UCSD-AML1 (cell line): ENCODE measurements around the gene MYO15B.
"Not testable (repeated sequence)": the region's sequence is repeated elsewhere in the genome, so short reads cannot be mapped to it uniquely, and the experiment has no call there.

Source experiments
- DNase-seq: peaks from one replicate; lab custom pipeline; 2025; ENCODE audit not compliant: unreplicated experiment; lab: John Stamatoyannopoulos, UW

Gene MYO15B

DNA sequence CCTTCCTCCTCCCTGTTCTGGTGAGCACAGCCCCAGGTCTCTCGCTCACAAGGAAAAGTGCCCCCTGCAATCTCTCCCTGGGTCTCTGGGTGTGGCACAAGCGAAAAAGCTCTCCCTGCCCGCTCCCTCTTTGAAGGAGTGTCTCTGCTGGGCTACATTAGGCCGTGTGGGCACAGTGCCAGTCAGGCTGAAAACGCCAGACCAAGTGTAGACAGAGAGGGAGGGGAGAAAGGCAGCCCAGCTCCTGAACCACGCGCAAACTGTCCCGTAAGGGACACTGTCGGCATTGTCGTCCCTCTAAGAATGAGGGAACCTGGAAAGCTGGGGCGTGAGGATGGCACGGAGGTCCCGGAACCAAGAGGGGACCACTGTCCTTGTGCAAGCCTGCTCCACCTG, 49.5 kb downstream of the MYO15B start:
- DNase-seq: no peak

DNA sequence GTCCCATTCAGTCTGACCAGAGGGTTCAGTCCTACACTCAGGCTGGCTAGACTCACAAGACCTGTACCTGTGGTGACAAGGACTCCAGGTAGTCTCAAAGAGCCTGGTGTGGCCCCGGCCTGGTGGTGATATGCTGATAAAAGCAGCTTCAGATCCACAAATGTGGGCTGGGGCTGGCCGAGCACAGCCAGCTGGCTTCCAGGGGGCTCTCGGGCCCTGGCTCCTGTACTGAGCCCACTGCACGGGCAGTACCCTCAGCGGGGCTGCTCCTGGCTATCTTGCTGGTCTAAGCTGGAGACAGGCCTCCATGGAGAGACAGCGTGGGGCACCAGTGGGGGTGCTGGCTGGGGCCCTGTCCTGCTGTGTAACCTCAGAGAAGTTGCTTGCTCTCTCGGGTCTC, 50.0 kb downstream of the MYO15B start:
- DNase-seq: no peak

- not testable (repeated sequence) for DNase-seq
Observed at GRCh38 chr17:75638039-75638438, 50.4 kb downstream of the MYO15B start.

GRCh38 chr17:75638893-75639292, 51.3 kb downstream of the MYO15B start:
- DNase-seq: no peak

GRCh38 chr17:75639327-75639726, 51.7 kb downstream of the MYO15B start:
- no peak for DNase-seq

- DNase-seq: no peak
Observed at GRCh38 chr17:75639771-75640555, 52.4 kb downstream of the MYO15B start.

GRCh38 chr17:75640556-75641119, 53.0 kb downstream of the MYO15B start:
- DNase-seq: no peak

- no peak for DNase-seq
Observed at GRCh38 chr17:75641343-75641742, 53.7 kb downstream of the MYO15B start.

GRCh38 chr17:75642182-75642783, 54.7 kb downstream of the MYO15B start:
- DNase-seq: no peak

DNA sequence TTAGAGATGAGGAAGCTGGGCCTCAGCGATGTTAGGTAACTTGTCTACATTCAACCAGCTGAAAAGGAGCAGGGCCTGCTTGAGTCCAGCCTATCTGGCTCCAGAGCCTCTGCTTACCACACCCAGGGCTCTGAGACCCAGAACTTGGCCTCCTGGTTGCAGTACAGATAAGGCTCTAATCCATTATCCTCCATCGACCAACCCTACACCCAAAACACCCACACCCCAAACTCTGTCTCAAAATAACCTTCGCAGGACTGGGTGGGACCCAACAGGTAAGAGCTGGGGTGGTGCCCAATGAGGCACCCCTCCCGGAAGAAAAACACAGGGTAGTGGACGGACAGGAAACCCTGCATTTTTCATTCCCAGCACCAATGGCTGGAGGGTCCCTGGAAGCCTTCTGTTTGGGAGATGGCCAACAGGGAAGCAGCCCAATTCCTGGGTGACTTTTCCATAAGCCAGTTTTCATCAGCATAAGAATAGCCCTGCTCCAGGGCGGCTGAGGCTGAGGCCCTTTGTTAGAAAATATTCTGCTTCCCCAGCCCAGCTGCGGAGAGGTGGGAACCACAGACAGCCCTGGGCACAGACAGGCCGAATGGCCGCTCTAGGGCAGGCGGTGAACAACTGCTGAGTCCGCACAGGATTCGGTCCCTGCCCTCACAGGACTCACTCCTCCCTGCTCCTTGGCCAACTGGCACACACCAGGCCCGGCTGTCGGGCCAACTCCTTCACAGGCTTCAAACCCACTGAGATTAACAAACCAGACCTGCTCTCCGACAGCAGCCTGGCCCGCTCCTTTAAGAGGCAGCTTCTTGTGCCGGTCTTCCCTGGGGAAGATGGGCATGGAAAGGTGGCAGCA, 55.4 kb downstream of the MYO15B start:
- no peak for DNase-seq

GRCh38 chr17:75643643-75644017, 56.0 kb downstream of the MYO15B start:
- no peak for DNase-seq

GRCh38 chr17:75645501-75645888, 57.9 kb downstream of the MYO15B start:
- DNase-seq: no peak

- peak; percentile 81 for DNase-seq
Observed at GRCh38 chr17:75645889-75646637, 58.5 kb downstream of the MYO15B start.

- DNase-seq: no peak
Observed at GRCh38 chr17:75646638-75646992, 59.0 kb downstream of the MYO15B start.

GRCh38 chr17:75647061-75647460, 59.5 kb downstream of the MYO15B start:
- DNase-seq: no peak

GRCh38 chr17:75647921-75648320, 60.3 kb downstream of the MYO15B start:
- no peak for DNase-seq

DNA sequence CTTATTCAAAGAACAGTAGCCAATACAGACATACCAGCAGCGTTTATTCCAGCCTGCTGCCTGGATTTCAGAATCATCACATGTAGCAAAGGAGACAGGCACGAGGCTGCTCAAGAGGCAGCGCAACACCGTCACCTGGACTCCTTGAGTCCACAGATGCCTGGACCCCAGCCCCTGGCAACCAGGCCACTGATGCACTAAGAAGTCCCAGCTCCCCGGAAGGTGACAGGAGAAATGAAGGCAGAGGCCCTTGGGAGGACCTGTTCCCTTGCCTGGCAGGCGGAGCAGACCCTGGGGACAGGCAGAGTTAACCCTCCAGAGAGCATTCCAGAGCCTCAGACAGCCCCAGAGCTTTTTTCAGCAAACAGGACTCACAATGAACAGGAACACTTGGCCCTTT, 62.1 kb downstream of the MYO15B start:
- no peak for DNase-seq

DNA sequence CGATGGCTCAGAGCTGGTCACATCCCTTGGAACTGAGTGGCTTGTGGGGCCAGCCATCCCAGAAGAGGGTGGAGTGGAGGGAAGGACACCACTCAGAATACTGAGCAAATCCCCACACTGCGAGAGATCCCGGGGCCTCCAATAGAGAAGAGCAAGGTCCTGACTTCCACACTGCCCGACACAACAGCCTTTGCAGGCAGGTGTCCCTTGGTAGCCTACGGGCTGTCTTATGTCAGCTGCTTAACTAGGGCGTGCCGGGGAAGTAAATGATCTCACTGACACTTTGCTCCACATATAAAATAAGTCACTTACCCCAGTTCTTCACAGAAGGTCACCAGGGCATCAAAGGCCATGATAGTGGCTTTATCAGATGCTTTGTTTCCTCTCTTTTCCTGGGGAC, 63.3 kb downstream of the MYO15B start:
- no peak for DNase-seq

DNA sequence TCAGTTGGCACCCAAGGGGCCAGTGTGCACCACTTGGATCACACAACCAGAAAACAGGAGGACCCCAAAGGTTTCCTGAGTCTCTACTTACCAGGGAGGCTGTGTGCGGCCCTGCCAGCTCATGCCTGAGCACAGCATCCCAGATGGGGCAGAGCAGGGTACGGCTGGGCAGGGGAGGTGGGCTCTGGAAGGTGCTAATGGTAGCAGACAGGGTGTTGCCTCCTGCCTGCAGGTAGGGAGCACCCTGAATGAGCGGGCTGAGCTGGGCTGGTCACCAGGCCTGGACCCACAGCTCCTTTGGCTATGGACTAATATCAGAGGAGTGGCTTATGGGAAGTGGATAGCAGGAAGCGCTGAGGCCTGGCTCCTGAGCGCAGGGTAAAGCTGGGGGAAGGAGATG, 64.7 kb downstream of the MYO15B start:
- no peak for DNase-seq

DNA sequence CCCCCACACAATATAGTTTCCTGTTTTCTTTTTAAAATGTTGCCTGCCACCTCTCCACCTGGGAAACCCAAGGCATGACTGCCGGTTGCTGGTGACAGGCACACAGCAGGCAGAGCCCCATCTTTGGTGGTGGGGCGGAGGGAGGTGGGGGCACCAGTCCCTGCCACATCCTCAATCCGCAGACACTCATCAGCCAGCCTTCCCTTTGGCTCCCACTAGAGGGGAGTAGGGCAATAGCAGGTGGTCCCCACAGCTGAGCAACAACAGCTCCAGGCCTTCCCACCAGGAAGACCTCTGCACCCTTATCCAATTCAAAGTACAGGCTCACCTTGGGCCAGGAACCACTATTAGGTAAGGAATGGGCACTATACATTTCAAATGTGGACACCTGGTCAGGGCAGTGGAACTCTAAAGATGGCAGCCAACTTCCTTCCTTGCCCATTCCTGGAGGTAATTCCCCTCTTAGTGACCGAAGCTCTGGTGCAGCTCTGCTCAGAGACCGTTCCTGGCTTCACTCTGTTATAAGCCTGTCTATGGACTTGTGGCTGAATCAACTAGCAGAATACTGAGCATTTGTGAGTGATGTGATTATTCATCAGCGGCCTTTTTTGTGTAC, 65.4 kb downstream of the MYO15B start:
- DNase-seq: peak; percentile 26

DNA sequence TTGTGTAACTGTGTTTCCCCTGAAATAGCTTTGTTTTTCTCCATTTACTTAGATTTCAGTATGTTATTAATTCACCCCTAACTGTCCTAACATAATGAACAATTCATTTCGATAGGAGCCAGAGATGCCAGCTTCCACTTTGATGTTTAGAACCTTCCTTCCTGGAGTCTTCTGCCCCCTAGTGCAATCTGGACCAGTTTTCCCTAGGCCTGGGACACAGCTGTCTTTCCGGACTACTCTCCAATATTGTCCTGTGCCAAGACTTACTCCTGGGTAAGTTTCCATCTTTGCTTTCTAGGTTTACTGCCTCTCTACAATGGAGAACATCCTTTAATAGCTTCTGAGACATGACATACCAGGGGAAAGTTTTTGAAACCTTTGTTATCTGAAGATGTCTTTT, 66.6 kb downstream of the MYO15B start:
- no peak for DNase-seq
